ENCODE measurements around the gene CITED2.
"Not testable (repeated sequence)": the region's sequence is repeated elsewhere in the genome, so short reads cannot be mapped to it uniquely, and the experiment has no call there.

The CITED2 gene

GRCh38 chr6:139364302-139364981 is 10.0 kb downstream of the CITED2 start:
- H3K27ac ChIP-seq (ENCODE audit: low read length): no peak overlapping the region
- H3K9me3 ChIP-seq (ENCODE audit: control insufficient read depth in 2 of 2, low read length in 2 of 2): no peaks in the 10 kb centered on the region
- H3K4me1 ChIP-seq (ENCODE audit: control insufficient read depth, insufficient read depth, low read length): no peaks in the 10 kb centered on the region

GRCh38 chr6:139363797-139364196 is 10.7 kb downstream of the CITED2 start:
- not testable (repeated sequence) for H3K9ac ChIP-seq (ENCODE audit: low read length in 2 of 2); H3K27ac ChIP-seq (ENCODE audit: low read length); H3K27me3 ChIP-seq (ENCODE audit: control insufficient read depth in 1 of 2, insufficient read depth in 2 of 2, low read length in 2 of 2); H3K4me3 ChIP-seq (ENCODE audit: low read length in 2 of 2); H3K9me3 ChIP-seq (ENCODE audit: control insufficient read depth in 2 of 2, low read length in 2 of 2); H3K4me1 ChIP-seq (ENCODE audit: control insufficient read depth, insufficient read depth, low read length); H3K36me3 ChIP-seq (ENCODE audit: control insufficient read depth in 2 of 2, insufficient read depth in 2 of 2, low read length in 2 of 2)

More at GRCh38 chr6:139364302-139364981, 10.0 kb downstream of the CITED2 start:
- Histone ChIP-seq H3K4me3 (ENCODE audit: low read length in 2 of 2) (no peak overlapping the region), H3K27me3 (ENCODE audit: control insufficient read depth in 1 of 2, insufficient read depth in 2 of 2, low read length in 2 of 2) (no peaks in the 10 kb centered on the region), H3K36me3 (ENCODE audit: control insufficient read depth in 2 of 2, insufficient read depth in 2 of 2, low read length in 2 of 2) (no peaks in the 10 kb centered on the region), H3K9ac (ENCODE audit: low read length in 2 of 2) (peak overlapping the region in 1 of 2 donors; percentile 13)

GRCh38 chr6:139363123-139363522 is 11.3 kb downstream of the CITED2 start:
- not testable (repeated sequence) for H3K9ac ChIP-seq (ENCODE audit: low read length in 2 of 2); H3K27ac ChIP-seq (ENCODE audit: low read length); H3K4me1 ChIP-seq (ENCODE audit: control insufficient read depth, insufficient read depth, low read length); H3K27me3 ChIP-seq (ENCODE audit: control insufficient read depth in 1 of 2, insufficient read depth in 2 of 2, low read length in 2 of 2); H3K4me3 ChIP-seq (ENCODE audit: low read length in 2 of 2); H3K36me3 ChIP-seq (ENCODE audit: control insufficient read depth in 2 of 2, insufficient read depth in 2 of 2, low read length in 2 of 2); H3K9me3 ChIP-seq (ENCODE audit: control insufficient read depth in 2 of 2, low read length in 2 of 2)

GRCh38 chr6:139361211-139361610 is 13.2 kb downstream of the CITED2 start:
- H3K27me3 ChIP-seq (ENCODE audit: control insufficient read depth in 1 of 2, insufficient read depth in 2 of 2, low read length in 2 of 2): no peaks in the 10 kb centered on the region
- H3K27ac ChIP-seq (ENCODE audit: low read length): no peak overlapping the region

GRCh38 chr6:139356924-139357323 is 17.5 kb downstream of the CITED2 start:
- H3K4me3 ChIP-seq (ENCODE audit: low read length in 2 of 2): no peak overlapping the region
- H3K4me1 ChIP-seq (ENCODE audit: control insufficient read depth, insufficient read depth, low read length): no peaks in the 10 kb centered on the region
- no peaks in the 10 kb centered on the region for H3K9me3 ChIP-seq (ENCODE audit: control insufficient read depth in 2 of 2, low read length in 2 of 2)
- H3K27me3 ChIP-seq (ENCODE audit: control insufficient read depth in 1 of 2, insufficient read depth in 2 of 2, low read length in 2 of 2): no peaks in the 10 kb centered on the region
- H3K27ac ChIP-seq (ENCODE audit: low read length): no peak overlapping the region
- no peaks in the 10 kb centered on the region for H3K36me3 ChIP-seq (ENCODE audit: control insufficient read depth in 2 of 2, insufficient read depth in 2 of 2, low read length in 2 of 2)
- no peak overlapping the region for H3K9ac ChIP-seq (ENCODE audit: low read length in 2 of 2)

More at GRCh38 chr6:139361211-139361610, 13.2 kb downstream of the CITED2 start:
- Histone ChIP-seq H3K9ac (ENCODE audit: low read length in 2 of 2) (no peak overlapping the region), H3K9me3 (ENCODE audit: control insufficient read depth in 2 of 2, low read length in 2 of 2) (no peaks in the 10 kb centered on the region), H3K4me3 (ENCODE audit: low read length in 2 of 2) (no peak overlapping the region), H3K36me3 (ENCODE audit: control insufficient read depth in 2 of 2, insufficient read depth in 2 of 2, low read length in 2 of 2) (no peaks in the 10 kb centered on the region), H3K4me1 (ENCODE audit: control insufficient read depth, insufficient read depth, low read length) (no peaks in the 10 kb centered on the region)

- Histone ChIP-seq H3K9me3 (ENCODE audit: control insufficient read depth in 2 of 2, low read length in 2 of 2) (no peaks in the 10 kb centered on the region), H3K4me3 (ENCODE audit: low read length in 2 of 2) (no peak overlapping the region), H3K9ac (ENCODE audit: low read length in 2 of 2) (no peak overlapping the region), H3K4me1 (ENCODE audit: control insufficient read depth, insufficient read depth, low read length) (no peaks in the 10 kb centered on the region), H3K27me3 (ENCODE audit: control insufficient read depth in 1 of 2, insufficient read depth in 2 of 2, low read length in 2 of 2) (no peaks in the 10 kb centered on the region), H3K27ac (ENCODE audit: low read length) (no peak overlapping the region), H3K36me3 (ENCODE audit: control insufficient read depth in 2 of 2, insufficient read depth in 2 of 2, low read length in 2 of 2) (no peaks in the 10 kb centered on the region)
Observed at GRCh38 chr6:139355777-139356445, 18.5 kb downstream of the CITED2 start.

GRCh38 chr6:139355172-139355571 is 19.3 kb downstream of the CITED2 start:
- Histone ChIP-seq H3K36me3 (ENCODE audit: control insufficient read depth in 2 of 2, insufficient read depth in 2 of 2, low read length in 2 of 2) (no peaks in the 10 kb centered on the region), H3K9ac (ENCODE audit: low read length in 2 of 2) (no peak overlapping the region), H3K27ac (ENCODE audit: low read length) (no peak overlapping the region), H3K9me3 (ENCODE audit: control insufficient read depth in 2 of 2, low read length in 2 of 2) (no peaks in the 10 kb centered on the region), H3K4me3 (ENCODE audit: low read length in 2 of 2) (no peak overlapping the region), H3K27me3 (ENCODE audit: control insufficient read depth in 1 of 2, insufficient read depth in 2 of 2, low read length in 2 of 2) (no peaks in the 10 kb centered on the region), H3K4me1 (ENCODE audit: control insufficient read depth, insufficient read depth, low read length) (no peaks in the 10 kb centered on the region)

- Histone ChIP-seq H3K36me3 (ENCODE audit: control insufficient read depth in 2 of 2, insufficient read depth in 2 of 2, low read length in 2 of 2) (no peaks in the 10 kb centered on the region), H3K9ac (ENCODE audit: low read length in 2 of 2) (no peak overlapping the region), H3K4me1 (ENCODE audit: control insufficient read depth, insufficient read depth, low read length) (no peaks in the 10 kb centered on the region), H3K4me3 (ENCODE audit: low read length in 2 of 2) (no peak overlapping the region), H3K27me3 (ENCODE audit: control insufficient read depth in 1 of 2, insufficient read depth in 2 of 2, low read length in 2 of 2) (no peaks in the 10 kb centered on the region), H3K27ac (ENCODE audit: low read length) (no peak overlapping the region), H3K9me3 (ENCODE audit: control insufficient read depth in 2 of 2, low read length in 2 of 2) (no peaks in the 10 kb centered on the region)
Observed at GRCh38 chr6:139354189-139354588, 20.3 kb downstream of the CITED2 start.

- H3K4me1 ChIP-seq (ENCODE audit: control insufficient read depth, insufficient read depth, low read length): no peaks in the 10 kb centered on the region
- no peak overlapping the region for H3K4me3 ChIP-seq (ENCODE audit: low read length in 2 of 2)
- H3K27ac ChIP-seq (ENCODE audit: low read length): no peak overlapping the region
- H3K9ac ChIP-seq (ENCODE audit: low read length in 2 of 2): no peak overlapping the region
- H3K27me3 ChIP-seq (ENCODE audit: control insufficient read depth in 1 of 2, insufficient read depth in 2 of 2, low read length in 2 of 2): no peaks in the 10 kb centered on the region
- H3K9me3 ChIP-seq (ENCODE audit: control insufficient read depth in 2 of 2, low read length in 2 of 2): no peaks in the 10 kb centered on the region
- no peaks in the 10 kb centered on the region for H3K36me3 ChIP-seq (ENCODE audit: control insufficient read depth in 2 of 2, insufficient read depth in 2 of 2, low read length in 2 of 2)
Observed at GRCh38 chr6:139349464-139350020, 24.9 kb downstream of the CITED2 start.

GRCh38 chr6:139346392-139346791 is 28.1 kb downstream of the CITED2 start:
- Histone ChIP-seq H3K27me3 (ENCODE audit: control insufficient read depth in 1 of 2, insufficient read depth in 2 of 2, low read length in 2 of 2) (no peaks in the 10 kb centered on the region), H3K4me3 (ENCODE audit: low read length in 2 of 2) (no peak overlapping the region), H3K9me3 (ENCODE audit: control insufficient read depth in 2 of 2, low read length in 2 of 2) (no peaks in the 10 kb centered on the region), H3K9ac (ENCODE audit: low read length in 2 of 2) (no peak overlapping the region), H3K36me3 (ENCODE audit: control insufficient read depth in 2 of 2, insufficient read depth in 2 of 2, low read length in 2 of 2) (no peaks in the 10 kb centered on the region), H3K27ac (ENCODE audit: low read length) (no peak overlapping the region), H3K4me1 (ENCODE audit: control insufficient read depth, insufficient read depth, low read length) (no peaks in the 10 kb centered on the region)
